Activated T-cell treated with anti-CD3 and anti-CD28 coated beads, Interleukin-2, amount 50 U/mL, for 4 hours (primary cell): ENCODE data around the gene ETFA. TPM values are rescaled to one million over a fixed set of nuclear protein-coding genes. Genes with fewer than 3 reads are reported as not detected.

Source experiments
- ATAC-seq, 2 donors: fragments of 200-7000 bp; cut with Tn5 transposase; one replicate each; pipeline ENCODE4 v1.10.0; 2021
- DNase-seq: peaks from one replicate; pipeline ENCODE4 v3.0.0-alpha.2; 2020
- H3K27me3 Mint-ChIP-seq: one replicate; pipeline ENCODE4 v1.8.0; 2021; ENCODE audit warnings: low read depth, mixed read lengths
- H3K36me3 Mint-ChIP-seq: one replicate; pipeline ENCODE4 v1.8.0; 2022; ENCODE audit warnings: mixed read lengths; ENCODE audit not compliant: insufficient read depth
- H3K4me1 Mint-ChIP-seq: one replicate; pipeline ENCODE4 v1.8.0; 2021; ENCODE audit warnings: low read depth, mixed read lengths
- H3K4me3 Mint-ChIP-seq: one replicate; pipeline ENCODE4 v1.8.0; 2021; ENCODE audit warnings: mild to moderate bottlenecking, moderate library complexity, mixed read lengths
- H3K9me3 Mint-ChIP-seq: one replicate; pipeline ENCODE4 v1.8.0; 2021; ENCODE audit warnings: mixed read lengths
- total RNA-seq, 3 donors: library from RNA; stranded (reverse); gene quantifications; one replicate each; pipeline ENCODE4 v1.2.1, GENCODE V29; 2021

ETFA gene
- total RNA-seq, 3 donors from 2014 or later: 129 to 145 (median 143) TPM

GRCh38 chr15:76169911-76170800 lies 141.1 kb downstream of the ETFA start:
- no peak for DNase-seq
- no peaks in the 10 kb centered on the region for H3K36me3 Mint-ChIP-seq
- no peak overlapping the region for H3K4me3 Mint-ChIP-seq
- H3K9me3 Mint-ChIP-seq: no peaks in the 10 kb centered on the region
- ATAC-seq: no peak
- H3K4me1 Mint-ChIP-seq: no peaks in the 10 kb centered on the region
- peaks cover 2% of the 10 kb centered on the region for H3K27me3 Mint-ChIP-seq

DNA sequence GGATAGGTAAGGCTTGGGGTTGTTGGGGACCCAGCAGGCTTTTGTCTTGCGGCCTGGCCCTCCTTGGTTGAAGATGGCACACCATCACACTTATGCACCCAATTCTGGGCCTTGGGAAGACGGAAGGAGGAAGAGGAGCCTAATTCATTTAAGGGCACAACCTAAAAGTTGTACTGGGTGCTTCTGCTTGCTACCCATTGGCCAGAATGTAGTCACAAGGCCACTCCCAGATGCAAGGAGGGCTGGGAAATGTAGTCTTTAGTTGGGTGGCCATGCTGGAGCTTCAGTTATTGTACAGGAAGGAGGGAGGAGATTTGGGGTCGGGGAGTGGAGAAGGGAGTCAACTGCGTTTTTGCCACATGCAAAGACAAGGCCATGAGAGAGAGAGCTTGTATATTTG lies 142.3 kb downstream of the ETFA start:
- Mint-ChIP-seq H3K27me3 (peaks cover 2% of the 10 kb centered on the region), H3K4me3 (no peak overlapping the region), H3K4me1 (no peaks in the 10 kb centered on the region), H3K36me3 (no peaks in the 10 kb centered on the region), H3K9me3 (no peaks in the 10 kb centered on the region)
- ATAC-seq (peak; percentile 60 to 70), DNase-seq (no peak)

DNA sequence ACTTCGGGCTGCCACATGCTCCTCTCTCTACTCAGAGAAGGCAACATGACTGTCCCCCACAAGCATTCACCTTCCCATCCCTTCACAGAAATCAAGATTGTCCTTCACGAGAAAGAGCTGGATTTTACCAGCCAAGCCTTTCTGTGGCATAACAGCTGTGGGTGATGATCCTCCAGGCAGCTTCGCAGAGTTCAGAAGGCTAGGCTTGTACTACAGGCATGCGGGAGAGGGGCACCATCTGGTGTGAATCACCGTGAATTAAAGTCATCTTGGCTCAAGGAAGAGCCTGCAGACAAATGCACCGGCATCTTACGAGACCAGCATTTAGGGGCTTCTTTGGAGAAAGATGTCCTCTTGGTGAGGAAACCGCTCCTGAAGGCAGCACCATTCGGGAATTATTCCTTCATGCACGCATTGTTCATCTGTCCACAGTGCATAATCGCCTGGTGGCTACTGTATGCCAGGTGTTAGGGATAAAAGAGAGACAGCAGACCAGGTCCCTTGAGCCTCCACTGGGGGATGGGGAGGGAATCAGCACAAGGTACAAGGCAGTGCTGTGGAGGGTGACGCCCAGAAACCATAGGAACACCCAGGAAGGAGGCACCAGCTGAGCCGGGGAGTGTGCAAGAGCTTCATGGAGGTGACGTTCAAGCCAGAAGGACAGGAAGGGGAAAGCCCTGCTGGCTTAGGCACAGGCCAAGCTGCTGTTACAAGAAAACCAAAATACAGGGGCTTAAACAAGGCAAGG lies 142.9 kb downstream of the ETFA start:
- ATAC-seq (no peak), DNase-seq (no peak)
- H3K36me3 Mint-ChIP-seq: no peaks in the 10 kb centered on the region
- H3K9me3 Mint-ChIP-seq: no peaks in the 10 kb centered on the region
- H3K4me1 Mint-ChIP-seq: no peaks in the 10 kb centered on the region
- H3K4me3 Mint-ChIP-seq: no peak overlapping the region
- peaks cover 2% of the 10 kb centered on the region for H3K27me3 Mint-ChIP-seq

DNA sequence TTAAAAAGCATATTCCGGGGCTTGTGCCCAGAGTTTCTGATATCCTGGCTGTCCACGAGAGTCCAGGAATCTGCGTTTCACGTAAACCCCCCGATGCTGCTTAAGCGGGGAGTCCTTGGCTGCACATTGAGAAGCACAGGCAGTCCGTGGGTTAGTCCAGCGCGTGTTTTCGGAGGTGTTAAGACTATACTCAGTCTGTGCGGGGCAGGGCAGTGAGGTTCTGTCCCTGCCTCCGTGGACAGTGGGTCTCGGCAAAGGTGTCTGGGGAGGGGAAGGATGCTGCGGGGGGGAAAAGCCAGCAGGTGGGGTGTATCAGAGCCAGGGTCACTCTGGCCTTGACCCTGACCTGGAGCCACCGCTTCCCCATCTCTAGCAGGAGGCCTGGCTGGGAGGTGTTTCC lies 145.3 kb downstream of the ETFA start:
- H3K4me3 Mint-ChIP-seq: no peak overlapping the region
- ATAC-seq: no peak
- no peaks in the 10 kb centered on the region for H3K36me3 Mint-ChIP-seq
- peaks cover 3% of the 10 kb centered on the region for H3K27me3 Mint-ChIP-seq
- H3K9me3 Mint-ChIP-seq: no peaks in the 10 kb centered on the region
- DNase-seq: no peak
- no peaks in the 10 kb centered on the region for H3K4me1 Mint-ChIP-seq

Other genes with a start within 250 kb of the ETFA start
- under 1 TPM in 1 of 3 donors, not detected in 2; 0.11 TPM for gene ISL2, start 25.3 kb upstream of the ETFA start, total RNA-seq